HepG2 (cell line): ENCODE measurements around the gene PLXNA4. TPM values are rescaled to one million over a fixed set of nuclear protein-coding genes. Genes with fewer than 3 reads are reported as not detected.

Source experiments
- ATAC-seq: fragments of 200-7000 bp; cut with Tn5 transposase; 3 replicates; pipeline ENCODE4 v1.9.1; 2020; ENCODE audit warnings: mild to moderate bottlenecking, moderate library complexity
- BruUV-seq: library from RNA; stranded (reverse); fragments of 400-500 nt; replicated peaks from 2 replicates; lab custom pipeline; 2021; lab: Mats Ljungman, UMichigan
- CTCF ChIA-PET: fragments of 300-600 bp; formaldehyde crosslinking; extraction: SDS; loops from one replicate; lab custom pipeline; 2021; ENCODE audit warnings: low total read pairs, inconsistent platforms, low intra/inter-chr PET ratio; lab: Yijun Ruan, JAX
- POLR2A ChIA-PET: fragments of 350-600 bp; sonication (Branson Sonifier 250); formaldehyde crosslinking; loops from one replicate; lab custom pipeline; 2020; ENCODE audit warnings: antibody characterized with exemption, inconsistent platforms; lab: Yijun Ruan, JAX
- DNase-seq: peaks from one replicate; pipeline ENCODE4 v3.0.0-alpha.2; 2015; ENCODE audit warnings: low spot score
- FAIRE-seq: peaks from 3 replicates; lab custom pipeline; 2011; peaks lifted over from hg19 to GRCh38; lab: Jason Lieb, UNC
- H2AFZ ChIP-seq: one replicate; pipeline ENCODE4 v1.6.1; 2011; ENCODE audit warnings: low read length, inconsistent platforms
- H3K27ac ChIP-seq: fragments of 300-600 bp; 3 replicates; pipeline ENCODE4 v1.8.0; 2011; ENCODE audit warnings: mixed run types, mild to moderate bottlenecking, mixed read lengths, low read length, inconsistent platforms; ENCODE audit not compliant: insufficient read depth; ENCODE audit errors: extremely low read length
- H3K27me3 ChIP-seq, 2 experiments: fragments of 200-600 bp in 1 of 2; 2 replicates in 1 of 2; 3 replicates in 1 of 2; pipeline versions ENCODE4 v1.6.0 to v1.8.0; 2011; ENCODE audit warnings: low read length in 2 of 2, mild to moderate bottlenecking in 2 of 2, moderate library complexity in 2 of 2, inconsistent platforms in 1 of 2; ENCODE audit not compliant: insufficient read depth in 2 of 2, control insufficient read depth in 1 of 2
- H3K36me3 ChIP-seq, 2 experiments: fragments of 200-600 bp in 1 of 2; replicated peaks in 1 of 2; 2 replicates in 1 of 2; 3 replicates in 1 of 2; pipeline versions ENCODE4 v1.5.1 to v1.8.0; 2011; ENCODE audit warnings: low read length in 2 of 2, inconsistent platforms in 1 of 2; ENCODE audit not compliant: insufficient read depth in 2 of 2, control insufficient read depth in 1 of 2
- H3K4me1 ChIP-seq: 2 replicates; pipeline ENCODE4 v1.5.1; 2012; ENCODE audit warnings: low read length, inconsistent platforms; ENCODE audit not compliant: insufficient read depth
- H3K4me2 ChIP-seq: 2 replicates; pipeline ENCODE4 v1.6.0; 2011; ENCODE audit warnings: low read depth, low read length, inconsistent platforms
- H3K4me3 ChIP-seq, 3 experiments: fragments of 200-600 bp in 1 of 3; sonication (generic), shearing (Covaris generic) in 1 of 3; replicated peaks in 1 of 3; 2 replicates each; pipeline ENCODE4 v1.5.1; 2011 to 2016; ENCODE audit warnings: low read length in 3 of 3, inconsistent platforms in 2 of 3, low read depth in 2 of 3, mild to moderate bottlenecking in 2 of 3, control low read depth in 1 of 3, mixed read lengths in 1 of 3; ENCODE audit not compliant: insufficient read depth in 1 of 3
- H3K79me2 ChIP-seq: one replicate; pipeline ENCODE4 v1.6.1; 2011; ENCODE audit warnings: low read length, inconsistent platforms; ENCODE audit not compliant: insufficient read depth
- H3K9ac ChIP-seq: 2 replicates; pipeline ENCODE4 v1.6.0; 2011; ENCODE audit warnings: mild to moderate bottlenecking, low read depth, low read length, inconsistent platforms; ENCODE audit not compliant: insufficient read depth
- H3K9me3 ChIP-seq: 2 replicates; pipeline ENCODE4 v1.5.1; 2012; ENCODE audit warnings: mild to moderate bottlenecking, low read length
- H4K20me1 ChIP-seq: 2 replicates; pipeline ENCODE4 v1.6.0; 2011; ENCODE audit warnings: inconsistent platforms, mild to moderate bottlenecking, low read length, moderate library complexity; ENCODE audit not compliant: insufficient read depth
- CBX2 ChIP-seq, 2 experiments: fragments of 200-600 bp in 1 of 2; sonication (generic); formaldehyde crosslinking in 1 of 2; IDR thresholded peaks; 2 replicates each; pipeline versions ENCODE4 v1.7.0 to v1.8.1; 2018 to 2022; ENCODE audit warnings: low read depth in 2 of 2, low read length in 1 of 2, mild to moderate bottlenecking in 1 of 2, missing genetic modification reagents in 1 of 2
- DMAP1 ChIP-seq: IDR thresholded peaks from 2 replicates; pipeline ENCODE4 v1.6.1; 2016
- EEA1 ChIP-seq: sonication (generic); formaldehyde crosslinking; IDR thresholded peaks from 2 replicates; pipeline ENCODE4 v1.5.1; 2020; ENCODE audit warnings: mild to moderate bottlenecking, missing genetic modification reagents, borderline replicate concordance
- GLI4 ChIP-seq: sonication (generic); formaldehyde crosslinking; IDR thresholded peaks from 2 replicates; pipeline ENCODE4 v1.5.1; 2020; ENCODE audit warnings: missing genetic modification reagents, mild to moderate bottlenecking, moderate library complexity, borderline replicate concordance
- GPN1 ChIP-seq: sonication (generic); formaldehyde crosslinking; IDR thresholded peaks from 2 replicates; pipeline ENCODE4 v1.5.1; 2020; ENCODE audit warnings: missing genetic modification reagents, borderline replicate concordance
- MAFF ChIP-seq: IDR thresholded peaks from 2 replicates; pipeline ENCODE4 v1.6.1; 2011; ENCODE audit warnings: low read depth, low read length, improper control_type of control experiment
- NFYC ChIP-seq: IDR thresholded peaks from 2 replicates; pipeline ENCODE4 v1.6.1; 2016; ENCODE audit warnings: missing genetic modification reagents, missing compliant biosample characterization
- RAD21 ChIP-seq: fragments of 450-650 bp; formaldehyde crosslinking; IDR thresholded peaks from 2 replicates; pipeline ENCODE4 v1.5.0; 2020; ENCODE audit warnings: mild to moderate bottlenecking
- ZBTB10 ChIP-seq: sonication (generic); formaldehyde crosslinking; IDR thresholded peaks from 2 replicates; pipeline ENCODE4 v1.4.0; 2020; ENCODE audit warnings: missing genetic modification reagents, borderline replicate concordance
- ZBTB21 ChIP-seq: sonication (generic); formaldehyde crosslinking; IDR thresholded peaks from 2 replicates; pipeline ENCODE4 v1.4.0; 2020; ENCODE audit warnings: missing genetic modification reagents
- ZBTB7A ChIP-seq: sonication (generic); formaldehyde crosslinking; IDR thresholded peaks from 2 replicates; pipeline ENCODE4 v1.8.0; 2022; ENCODE audit warnings: mild to moderate bottlenecking, missing genetic modification reagents
- ZKSCAN1 ChIP-seq: fragments of 150-350 bp; IDR thresholded peaks from 2 replicates; pipeline ENCODE4 v1.6.1; 2014; ENCODE audit warnings: low read length
- ZMAT3 ChIP-seq: sonication (generic); formaldehyde crosslinking; conservative IDR thresholded peaks from 2 replicates; pipeline ENCODE4 v1.7.0; 2021; ENCODE audit warnings: missing genetic modification reagents
- ZNF547 ChIP-seq: sonication (generic); formaldehyde crosslinking; IDR thresholded peaks from 2 replicates; pipeline ENCODE4 v1.5.1; 2020; ENCODE audit warnings: mild to moderate bottlenecking, missing genetic modification reagents
- ZNF569 ChIP-seq: sonication (generic); formaldehyde crosslinking; IDR thresholded peaks from 2 replicates; pipeline ENCODE4 v1.5.0; 2020; ENCODE audit warnings: mild to moderate bottlenecking, missing genetic modification reagents, moderate library complexity, borderline replicate concordance
- ZNF709 ChIP-seq: sonication (generic); formaldehyde crosslinking; IDR thresholded peaks from 2 replicates; pipeline ENCODE4 v1.5.0; 2020; ENCODE audit warnings: mild to moderate bottlenecking, missing genetic modification reagents
- WGBS: methylation state at CpG from one replicate; pipeline ENCODE4 v1.1.6; 2017; ENCODE audit warnings: low lambda C conversion rate; 5-methylcytosine and 5-hydroxymethylcytosine counted together
- in situ Hi-C: cut with HindIII; loops from 2 replicates; pipeline ENCODE4 v1.10.0; 2017; ENCODE audit warnings: low pct_unique_long_range_greater_than_20kb; ENCODE audit not compliant: extremely low pct_ligation_motif_present
- intact Hi-C: fragments of 100-400 bp; cut with micrococcal nuclease; formaldehyde crosslinking; loops from one replicate; pipeline ENCODE4 v1.10.0; 2022; ENCODE audit not compliant: unreplicated experiment
- polyA plus RNA-seq, 8 experiments: library from polyadenylated mRNA; depleted of rRNA in 3 of 8; stranded (reverse) in 7 of 8; unstranded in 1 of 8; fragments of >200 nt; fragmentation: Illumina TruSeq in 4 of 8; extraction: Trizol in 4 of 8; gene quantifications; 2 replicates each; pipeline versions ENCODE4 v1.2.1 to v1.2.3, GENCODE V29; 2011 to 2016; ENCODE audit warnings: low read depth in 4 of 8, missing spikeins in 1 of 8, mixed read lengths in 1 of 8; ENCODE audit not compliant: insufficient read depth in 1 of 8
- total RNA-seq, 5 experiments: library from RNA; depleted of rRNA; stranded (reverse); fragments of >200 nt; fragmentation: Illumina TruSeq; extraction: Trizol; gene quantifications; 2 replicates each; pipeline ENCODE4 v1.2.3, GENCODE V29; 2016; ENCODE audit warnings: low read depth in 1 of 5
- TF ChIP-seq, protein P1 (sequence below): sonication (generic); formaldehyde crosslinking; IDR thresholded peaks from 2 replicates; pipeline ENCODE4 v1.5.0; 2020; ENCODE audit warnings: missing genetic modification reagents

Gene PLXNA4
- total and polyA plus RNA-seq, 2 of the 13 experiments (the other 11 are each of a cell fraction or from before 2014, with no cell fraction given) = 0.01 to 0.04 TPM

DNA sequence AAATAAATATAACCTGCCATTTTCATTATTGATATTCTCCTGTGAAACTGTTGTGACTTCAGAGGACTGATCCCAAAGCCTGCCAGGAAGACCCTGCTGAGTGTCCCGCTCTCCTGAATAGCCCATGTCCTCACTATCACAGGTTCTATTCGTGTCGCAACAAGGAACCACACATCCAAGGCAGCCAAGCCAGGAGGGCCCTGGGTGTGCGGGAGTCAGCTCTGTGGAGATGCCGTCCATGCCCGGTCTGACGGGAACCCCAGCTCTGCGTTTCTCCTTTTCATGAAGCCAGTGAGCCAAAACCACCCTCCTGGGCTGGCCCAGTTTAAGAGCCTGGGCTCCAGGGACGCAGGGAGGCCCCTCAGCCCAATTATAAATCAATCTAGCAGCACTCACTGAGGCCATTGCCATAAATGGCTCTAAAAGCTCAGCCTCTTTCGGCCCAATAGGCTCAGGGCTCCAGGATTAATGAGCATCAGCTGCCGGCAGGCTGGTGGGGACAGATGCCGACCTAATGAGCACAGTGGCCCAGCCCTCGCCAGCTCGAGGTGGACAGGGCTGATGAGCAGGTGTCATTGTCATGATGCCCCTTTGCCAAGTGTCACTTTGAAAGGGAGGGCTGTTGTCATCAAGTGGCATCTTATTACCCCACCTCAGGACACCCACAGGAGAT, 177.9 kb downstream of the PLXNA4 start (continued):
- TF ChIP-seq GLI4 (CRISPR knock-in tag) = no peak
- TF ChIP-seq ZMAT3 (CRISPR knock-in tag) = no peak
- TF ChIP-seq ZNF709 (CRISPR knock-in tag) = no peak
- TF ChIP-seq NFYC (CRISPR knock-in tag) = no peak

DNA sequence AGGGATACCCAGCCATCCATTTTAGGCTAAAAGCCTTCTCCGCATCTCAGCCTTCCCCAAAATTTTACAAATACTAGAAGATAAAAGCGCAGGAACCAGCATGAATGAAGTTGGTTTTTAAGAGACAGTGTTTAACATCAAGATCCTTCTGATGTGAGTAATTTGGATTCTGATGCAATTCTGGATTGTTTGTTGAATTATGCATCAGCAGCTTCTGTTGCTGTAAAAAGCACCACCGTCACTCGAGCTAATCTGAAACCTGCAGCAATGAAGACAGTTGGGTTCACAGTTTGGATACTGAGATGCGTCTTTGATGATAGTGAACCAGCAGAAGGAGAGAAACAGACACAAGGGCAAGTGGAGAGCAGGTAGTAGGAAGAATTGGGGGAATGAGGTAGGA, 179.2 kb downstream of the PLXNA4 start:
- CTCF ChIA-PET = no interaction called here
- 29% methylated on average over 5 of the region's 5 CpGs for WGBS

More for the DNA sequence above, 179.2 kb downstream of the PLXNA4 start:
- Histone ChIP-seq H3K4me2 (no peak overlapping the region), H3K4me1 (no peaks in the 10 kb centered on the region)
- TF ChIP-seq CBX2 (IDR thresholded peaks at IDR 0.05; ENCODE audit: low read depth, low read length) (no peak), CBX2 (CRISPR knock-in tag; IDR thresholded peaks at IDR 0.05; ENCODE audit: low read depth) (no peak), ZBTB10 (CRISPR knock-in tag) (no peak), ZBTB21 (CRISPR knock-in tag) (no peak), EEA1 (CRISPR knock-in tag) (no peak), ZBTB7A (CRISPR knock-in tag) (no peak), ZNF547 (CRISPR knock-in tag) (no peak), DMAP1 (CRISPR knock-in tag) (no peak), GPN1 (CRISPR knock-in tag) (no peak), RAD21 (CRISPR knock-in tag) (no peak), ZKSCAN1 (no peak), MAFF (no peak), ZNF569 (CRISPR knock-in tag) (no peak)
- TF ChIP-seq, protein P1, sequence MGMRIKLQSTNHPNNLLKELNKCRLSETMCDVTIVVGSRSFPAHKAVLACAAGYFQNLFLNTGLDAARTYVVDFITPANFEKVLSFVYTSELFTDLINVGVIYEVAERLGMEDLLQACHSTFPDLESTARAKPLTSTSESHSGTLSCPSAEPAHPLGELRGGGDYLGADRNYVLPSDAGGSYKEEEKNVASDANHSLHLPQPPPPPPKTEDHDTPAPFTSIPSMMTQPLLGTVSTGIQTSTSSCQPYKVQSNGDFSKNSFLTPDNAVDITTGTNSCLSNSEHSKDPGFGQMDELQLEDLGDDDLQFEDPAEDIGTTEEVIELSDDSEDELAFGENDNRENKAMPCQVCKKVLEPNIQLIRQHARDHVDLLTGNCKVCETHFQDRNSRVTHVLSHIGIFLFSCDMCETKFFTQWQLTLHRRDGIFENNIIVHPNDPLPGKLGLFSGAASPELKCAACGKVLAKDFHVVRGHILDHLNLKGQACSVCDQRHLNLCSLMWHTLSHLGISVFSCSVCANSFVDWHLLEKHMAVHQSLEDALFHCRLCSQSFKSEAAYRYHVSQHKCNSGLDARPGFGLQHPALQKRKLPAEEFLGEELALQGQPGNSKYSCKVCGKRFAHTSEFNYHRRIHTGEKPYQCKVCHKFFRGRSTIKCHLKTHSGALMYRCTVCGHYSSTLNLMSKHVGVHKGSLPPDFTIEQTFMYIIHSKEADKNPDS = no peak
- TF ChIP-seq, all 625 proteins: peak for 0
- Histone ChIP-seq H3K9ac (no peak overlapping the region), H3K36me3 (no peaks in the 10 kb centered on the region), H2AFZ (no peak overlapping the region), H3K27me3 (peaks cover 0 to 14% of the 10 kb centered on the region in 2 experiments; a peak in 2 of 5 replicates), H3K79me2 (no peaks in the 10 kb centered on the region), H3K27ac (no peak overlapping the region), H4K20me1 (no peaks in the 10 kb centered on the region), H3K9me3 (no peaks in the 10 kb centered on the region), H3K4me3 (no peak overlapping the region)
- POLR2A ChIA-PET = no interaction called here
- DNase-seq (no peak), FAIRE-seq (no peak), ATAC-seq (no peak)
- BruUV-seq = no TSS peak
- in situ Hi-C loops (no loop called here), intact Hi-C loops (no loop called here)
